ENCODE results near the gene TBL3. TPM values are rescaled to one million over a fixed set of nuclear protein-coding genes. Genes with fewer than 3 reads are reported as not detected.
A peak's percentile ranks its signal among the peaks of the same experiment; 100 is the strongest.

The TBL3 gene
- total RNA-seq, 1 donor from 2014 or later, result 30.7 TPM

DNA sequence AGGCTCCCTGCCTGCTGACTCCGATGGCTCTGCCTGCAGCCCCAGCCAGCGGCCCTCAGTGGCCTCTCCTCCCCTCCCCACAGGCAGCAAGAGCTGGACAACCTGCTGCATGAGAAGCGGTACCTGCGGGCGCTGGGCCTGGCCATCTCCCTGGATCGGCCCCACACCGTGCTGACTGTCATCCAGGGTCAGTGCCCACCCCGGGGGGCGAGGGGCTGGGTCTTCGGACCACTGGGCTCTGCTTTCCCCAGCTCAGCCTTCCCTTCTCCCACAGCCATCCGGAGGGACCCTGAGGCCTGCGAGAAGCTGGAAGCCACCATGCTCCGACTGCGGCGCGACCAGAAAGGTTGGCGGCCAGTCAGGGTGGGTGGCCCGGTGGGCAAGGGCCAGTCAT is 6.0 kb downstream of the TBL3 start:
- H3K36me3 ChIP-seq, result no peaks in the 10 kb centered on the region
- no peak for TF ChIP-seq EZH2 (IDR thresholded peaks at IDR 0.05)
- TF ChIP-seq, protein P1, sequence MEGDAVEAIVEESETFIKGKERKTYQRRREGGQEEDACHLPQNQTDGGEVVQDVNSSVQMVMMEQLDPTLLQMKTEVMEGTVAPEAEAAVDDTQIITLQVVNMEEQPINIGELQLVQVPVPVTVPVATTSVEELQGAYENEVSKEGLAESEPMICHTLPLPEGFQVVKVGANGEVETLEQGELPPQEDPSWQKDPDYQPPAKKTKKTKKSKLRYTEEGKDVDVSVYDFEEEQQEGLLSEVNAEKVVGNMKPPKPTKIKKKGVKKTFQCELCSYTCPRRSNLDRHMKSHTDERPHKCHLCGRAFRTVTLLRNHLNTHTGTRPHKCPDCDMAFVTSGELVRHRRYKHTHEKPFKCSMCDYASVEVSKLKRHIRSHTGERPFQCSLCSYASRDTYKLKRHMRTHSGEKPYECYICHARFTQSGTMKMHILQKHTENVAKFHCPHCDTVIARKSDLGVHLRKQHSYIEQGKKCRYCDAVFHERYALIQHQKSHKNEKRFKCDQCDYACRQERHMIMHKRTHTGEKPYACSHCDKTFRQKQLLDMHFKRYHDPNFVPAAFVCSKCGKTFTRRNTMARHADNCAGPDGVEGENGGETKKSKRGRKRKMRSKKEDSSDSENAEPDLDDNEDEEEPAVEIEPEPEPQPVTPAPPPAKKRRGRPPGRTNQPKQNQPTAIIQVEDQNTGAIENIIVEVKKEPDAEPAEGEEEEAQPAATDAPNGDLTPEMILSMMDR (IDR thresholded peaks at IDR 0.05), result no peak
- TF ChIP-seq EZH2phosphoT487 (IDR thresholded peaks at IDR 0.05), result no peak
- H3K4me3 ChIP-seq, result no peak overlapping the region
- peaks cover 51% of the 10 kb centered on the region for H4K20me1 ChIP-seq (ENCODE audit: low read depth)
- Mint-ChIP-seq H3K4me1 (peaks cover 16% of the 10 kb centered on the region), H3K36me3 (peaks cover 3% of the 10 kb centered on the region), H3K4me3 (no peak overlapping the region), H3K27me3 (ENCODE audit: insufficient read depth, low read depth) (peaks cover 20% of the 10 kb centered on the region), H3K27ac (no peak overlapping the region), H3K9me3 (no peaks in the 10 kb centered on the region)
- peaks cover 16% of the 10 kb centered on the region for H3F3A ChIP-seq (ENCODE audit: low read depth)
- no peak overlapping the region for H3K27ac ChIP-seq
- no peak overlapping the region for H3K4me2 ChIP-seq
- H2AFZ ChIP-seq (replicated peaks), result no peak overlapping the region
- peaks cover 10% of the 10 kb centered on the region for H3K79me2 ChIP-seq (ENCODE audit: low read depth)
- DNase-seq (ENCODE audit: low spot score), result no peak
- no peaks in the 10 kb centered on the region for H3K9me3 ChIP-seq (ENCODE audit: low read depth)
- H3K27me3 ChIP-seq, result peaks cover 51% of the 10 kb centered on the region
- H3K9ac ChIP-seq, result no peak overlapping the region
- H3K4me1 ChIP-seq, result peaks cover 32% of the 10 kb centered on the region

DNA sequence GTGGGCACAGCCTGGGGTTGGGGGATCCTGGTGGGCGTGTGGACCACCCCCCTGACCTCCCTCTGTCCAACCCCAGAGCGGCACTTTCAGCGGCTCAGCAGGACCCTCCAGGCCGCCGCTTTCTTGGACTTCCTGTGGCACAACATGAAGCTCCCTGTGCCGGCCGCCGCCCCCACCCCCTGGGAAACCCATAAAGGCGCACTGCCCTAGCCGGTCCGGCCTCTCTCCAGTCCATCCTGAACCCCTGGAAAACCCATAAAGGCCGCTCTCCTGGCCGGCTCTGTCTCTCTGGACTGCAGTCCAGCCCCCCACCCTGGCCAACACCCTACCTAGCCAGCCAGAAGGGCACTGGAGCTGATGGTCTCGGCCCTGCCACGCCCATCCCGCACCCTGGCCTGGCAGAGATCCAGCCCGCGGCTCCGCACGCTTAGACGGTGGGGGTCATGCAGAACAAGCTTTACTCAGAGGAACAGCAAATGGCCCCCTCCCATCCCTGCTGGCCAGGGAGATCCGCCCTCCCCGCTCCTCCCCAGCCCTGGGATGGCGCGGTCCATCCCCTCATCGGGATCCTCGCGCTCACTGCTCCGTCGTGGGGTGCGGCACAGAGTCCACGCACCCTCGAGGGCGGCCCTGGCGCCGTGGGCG is 6.7 kb downstream of the TBL3 start:
- no peak overlapping the region for H3K4me3 Mint-ChIP-seq
- Histone ChIP-seq H3K4me2 (peak overlapping the region; percentile 77), H2AFZ (replicated peaks) (no peak overlapping the region), H3K79me2 (ENCODE audit: low read depth) (peaks cover 3% of the 10 kb centered on the region), H3F3A (ENCODE audit: low read depth) (peaks cover 24% of the 10 kb centered on the region), H3K36me3 (no peaks in the 10 kb centered on the region), H3K4me3 (peak overlapping the region; percentile 25), H3K9ac (no peak overlapping the region), H3K9me3 (ENCODE audit: low read depth) (no peaks in the 10 kb centered on the region), H3K27ac (no peak overlapping the region), H4K20me1 (ENCODE audit: low read depth) (peaks cover 47% of the 10 kb centered on the region), H3K4me1 (peaks cover 30% of the 10 kb centered on the region), H3K27me3 (peaks cover 56% of the 10 kb centered on the region)
- H3K36me3 Mint-ChIP-seq, result peaks cover 3% of the 10 kb centered on the region
- peaks cover 24% of the 10 kb centered on the region for H3K27me3 Mint-ChIP-seq (ENCODE audit: insufficient read depth, low read depth)
- DNase-seq (ENCODE audit: low spot score), result no peak
- peaks cover 16% of the 10 kb centered on the region for H3K4me1 Mint-ChIP-seq
- no peaks in the 10 kb centered on the region for H3K9me3 Mint-ChIP-seq
- H3K27ac Mint-ChIP-seq, result no peak overlapping the region
- TF ChIP-seq EZH2phosphoT487 (IDR thresholded peaks at IDR 0.05), result no peak
- TF ChIP-seq, protein P1 (IDR thresholded peaks at IDR 0.05), result no peak
- TF ChIP-seq EZH2 (IDR thresholded peaks at IDR 0.05), result no peak

DNA sequence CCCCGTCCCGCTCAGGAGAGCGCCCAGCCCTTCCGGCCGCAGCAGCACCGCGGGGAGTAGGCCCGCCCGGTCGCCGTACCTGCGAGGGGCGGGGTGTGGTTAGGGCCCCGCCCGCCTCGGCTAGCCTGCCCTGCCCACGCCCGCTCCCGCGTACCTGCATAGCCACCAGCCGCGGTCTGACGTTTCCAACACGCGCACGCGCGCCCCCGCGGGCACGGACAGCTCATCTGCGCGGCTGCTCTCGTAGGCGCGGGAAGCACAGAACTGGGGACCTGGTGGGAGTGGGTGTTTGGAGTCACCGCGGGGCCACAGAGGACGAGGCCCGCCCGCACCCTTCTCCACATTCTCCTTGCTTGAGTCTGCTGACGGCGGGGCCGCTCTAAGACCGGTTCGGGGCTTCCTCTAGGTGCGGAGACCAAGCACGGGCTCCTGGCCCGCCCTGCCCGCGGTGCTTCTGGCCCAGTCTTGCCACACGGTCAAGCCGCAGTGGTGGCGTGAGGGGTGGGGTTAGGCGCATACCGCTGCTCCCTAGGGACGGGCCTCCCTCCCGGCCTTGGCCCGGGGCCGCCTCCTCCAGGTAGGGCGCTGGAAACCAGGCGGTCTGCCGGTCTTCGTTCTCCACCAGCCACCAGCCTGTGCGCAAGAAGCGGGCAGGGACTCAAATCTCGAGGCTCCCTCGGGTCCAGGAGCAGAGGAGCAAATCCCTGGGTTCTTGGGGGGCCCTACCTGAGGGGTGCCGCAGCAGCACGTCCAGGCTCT is 7.6 kb downstream of the TBL3 start:
- H3K9me3 Mint-ChIP-seq, result no peaks in the 10 kb centered on the region
- peaks cover 16% of the 10 kb centered on the region for H3K4me1 Mint-ChIP-seq
- peaks cover 26% of the 10 kb centered on the region for H3F3A ChIP-seq (ENCODE audit: low read depth)
- peaks cover 30% of the 10 kb centered on the region for H3K4me1 ChIP-seq
- peak; percentile 52 for DNase-seq (ENCODE audit: low spot score)
- H3K36me3 ChIP-seq, result no peaks in the 10 kb centered on the region
- no peaks in the 10 kb centered on the region for H3K9me3 ChIP-seq (ENCODE audit: low read depth)
- H3K4me3 ChIP-seq, result peak overlapping the region; percentile 25
- H3K27ac ChIP-seq, result no peak overlapping the region
- peak overlapping the region; percentile 77 for H3K4me2 ChIP-seq
- H3K27ac Mint-ChIP-seq, result no peak overlapping the region
- peaks cover 3% of the 10 kb centered on the region for H3K79me2 ChIP-seq (ENCODE audit: low read depth)
- peaks cover 3% of the 10 kb centered on the region for H3K36me3 Mint-ChIP-seq
- peaks cover 56% of the 10 kb centered on the region for H3K27me3 ChIP-seq
- H3K9ac ChIP-seq, result no peak overlapping the region
- H4K20me1 ChIP-seq (ENCODE audit: low read depth), result peaks cover 44% of the 10 kb centered on the region
- peaks cover 24% of the 10 kb centered on the region for H3K27me3 Mint-ChIP-seq (ENCODE audit: insufficient read depth, low read depth)
- H2AFZ ChIP-seq (replicated peaks), result no peak overlapping the region
- TF ChIP-seq EZH2phosphoT487 (IDR thresholded peaks at IDR 0.05) (peak; percentile 83), EZH2 (IDR thresholded peaks at IDR 0.05) (peak; percentile 86)
- TF ChIP-seq, protein P1 (IDR thresholded peaks at IDR 0.05), result no peak
- H3K4me3 Mint-ChIP-seq, result no peak overlapping the region
